Measurements from ENCODE around the gene CDH4. TPM values are rescaled to one million over a fixed set of nuclear protein-coding genes. Genes with fewer than 3 reads are reported as not detected.

Gene CDH4
- total and polyA plus RNA-seq, 9 of the 15 experiments (the other 6 are each of a cell fraction or from before 2014, with no cell fraction given), result 0.04 TPM; not detected in 8

DNA sequence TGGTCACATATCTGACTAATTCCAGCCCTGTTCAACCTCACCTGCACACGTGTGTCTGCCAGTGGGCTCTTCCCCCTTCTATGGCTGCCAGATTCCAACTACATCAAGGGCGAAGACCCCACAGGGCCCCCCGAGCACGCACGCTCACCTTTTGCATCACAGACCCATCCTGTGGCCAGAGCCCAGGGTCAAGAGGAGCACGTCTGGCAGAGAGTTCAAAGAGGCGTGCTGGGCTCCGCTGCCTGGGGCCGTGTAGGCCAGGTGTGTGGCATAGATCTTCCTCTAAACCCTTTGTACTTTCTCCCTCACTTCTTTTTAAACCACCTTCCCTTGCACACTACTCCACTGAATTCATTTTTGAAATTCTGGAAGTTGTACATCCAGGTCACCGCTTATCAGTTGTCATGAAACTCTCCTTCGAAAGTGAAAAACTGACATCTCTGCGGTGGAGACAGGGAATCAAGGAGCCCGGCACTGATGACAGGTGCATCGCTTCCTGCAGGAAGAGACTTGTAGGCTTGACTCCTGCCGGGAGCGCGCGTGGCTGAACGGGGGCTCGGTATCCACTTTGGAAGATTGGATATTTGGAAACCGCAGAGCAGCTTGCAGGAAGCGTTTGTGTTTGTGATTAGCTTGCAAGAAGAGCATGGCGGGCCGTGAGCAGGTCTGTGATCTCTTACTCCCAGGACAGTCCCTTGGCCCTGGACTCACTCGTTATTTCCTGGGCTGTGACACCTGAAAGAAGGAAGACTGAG is 397.2 kb downstream of the CDH4 start:
- Histone ChIP-seq H3K4me3 (no peak overlapping the region), H3K79me2 (ENCODE audit: control insufficient read depth, insufficient read depth, low read length) (no peaks in the 10 kb centered on the region), H3K9me1 (ENCODE audit: control insufficient read depth, insufficient read depth, low read length) (no peaks in the 10 kb centered on the region), H3K27ac (ENCODE audit: extremely low read depth, low read depth, low read length) (no peak overlapping the region), H4K20me1 (replicated peaks; ENCODE audit: control insufficient read depth, insufficient read depth, low read length) (no peaks in the 10 kb centered on the region), H3K36me3 (ENCODE audit: control insufficient read depth, insufficient read depth, low read length) (no peaks in the 10 kb centered on the region), H3K4me2 (ENCODE audit: insufficient read depth, low read length) (no peak overlapping the region), H3K27me3 (ENCODE audit: control insufficient read depth in 2 of 2, insufficient read depth in 2 of 2, low read length in 2 of 2) (peaks cover 15 to 64% of the 10 kb centered on the region in 2 experiments), H3K4me1 (replicated peaks in 1 of 2; ENCODE audit: control insufficient read depth in 2 of 2, insufficient read depth in 2 of 2, low read length in 2 of 2) (no peaks in the 10 kb centered on the region), H3K9me3 (replicated peaks; ENCODE audit: control insufficient read depth, insufficient read depth, low read depth, low read length) (no peaks in the 10 kb centered on the region), H2AFZ (ENCODE audit: low read depth, low read length) (no peak overlapping the region), H3K9ac (ENCODE audit: insufficient read depth in 1 of 2, low read depth in 2 of 2, low read length in 2 of 2) (no peak overlapping the region)
- BruUV-seq (replicated peaks), result no TSS peak
- ATAC-seq (no peak), DNase-seq (ENCODE audit: extremely low read depth in 1 of 4, low spot score in 3 of 4) (no peak), FAIRE-seq (no peak)
- intact Hi-C loops (cut with micrococcal nuclease), result no loop called here
- 8% methylated on average over 24 of the region's 25 CpGs for WGBS (ENCODE audit: insufficient coverage, low coverage, missing lambda C conversion rate)
- POLR2A ChIA-PET, result no interaction called here
- in situ Hi-C loops (cut with MboI), result no loop called here
- CTCF ChIA-PET (ENCODE audit: low intra/inter-chr PET ratio), result no interaction called here
- no peak for TF ChIP-seq MYC (IDR thresholded peaks at IDR 0.05; ENCODE audit: low read depth, low read length)
- TF ChIP-seq MYC (CRISPR knock-in tag; IDR thresholded peaks at IDR 0.05; ENCODE audit: borderline replicate concordance, low read depth), result no peak
- TF ChIP-seq ERF (CRISPR knock-in tag; IDR thresholded peaks at IDR 0.05), result no peak
- TF ChIP-seq ZNF143 (CRISPR knock-in tag; IDR thresholded peaks at IDR 0.05), result no peak
- no peak for TF ChIP-seq VEZF1 (CRISPR knock-in tag; IDR thresholded peaks at IDR 0.05)
- TF ChIP-seq HOMEZ (CRISPR knock-in tag; IDR thresholded peaks at IDR 0.05), result no peak
- no peak for TF ChIP-seq ZNF609 (CRISPR knock-in tag; IDR thresholded peaks at IDR 0.05; ENCODE audit: borderline replicate concordance)
- no peak for TF ChIP-seq PHF8 (IDR thresholded peaks at IDR 0.05; ENCODE audit: borderline replicate concordance, low read length)
- no peak for TF ChIP-seq ZNF280B (CRISPR knock-in tag; IDR thresholded peaks at IDR 0.05)
- no peak for TF ChIP-seq MAZ (CRISPR knock-in tag; conservative IDR thresholded peaks at IDR 0.05 in 1 of 2, IDR thresholded peaks at IDR 0.05 in 1 of 2)
